ENCODE data around the gene PCSK4. TPM values are rescaled to one million over a fixed set of nuclear protein-coding genes. Genes with fewer than 3 reads are reported as not detected.

PCSK4 gene
- total and polyA plus RNA-seq, 2 of the 13 experiments (the other 11 are each of a cell fraction or from before 2014, with no cell fraction given), result 2.0 to 2.7 TPM

- TF ChIP-seq PRDM15 (CRISPR knock-in tag; IDR thresholded peaks at IDR 0.05) (no peak), SCMH1 (CRISPR knock-in tag; IDR thresholded peaks at IDR 0.05; ENCODE audit: borderline replicate concordance) (no peak), PRDM4 (CRISPR knock-in tag; IDR thresholded peaks at IDR 0.05; ENCODE audit: borderline replicate concordance) (no peak), ZNF800 (CRISPR knock-in tag; IDR thresholded peaks at IDR 0.05) (0 out of 2 replicates have a peak, but pooled peaks have one; percentile 36), FOXK1 (CRISPR knock-in tag; IDR thresholded peaks at IDR 0.05; ENCODE audit: borderline replicate concordance, low read depth) (no peak), CENPX (CRISPR knock-in tag; IDR thresholded peaks at IDR 0.05) (no peak), ZNF230 (CRISPR knock-in tag; IDR thresholded peaks at IDR 0.05) (no peak), JARID2 (CRISPR knock-in tag; IDR thresholded peaks at IDR 0.05; ENCODE audit: insufficient replicate concordance) (no peak), GPN1 (CRISPR knock-in tag; IDR thresholded peaks at IDR 0.05; ENCODE audit: borderline replicate concordance) (no peak), ZFP62 (CRISPR knock-in tag; IDR thresholded peaks at IDR 0.05) (no peak), ZNF318 (CRISPR knock-in tag; IDR thresholded peaks at IDR 0.05) (no peak)
These were observed 44.8 kb downstream of the PCSK4 start (continued) for GRCh38 chr19:1445185-1445931.

Measured in HepG2 (cell line).